ES-I3 (cell line): ENCODE results near the gene PTGER2.
A peak's percentile ranks its signal among the peaks of the same experiment; 100 is the strongest.

Source experiments
- H3K36me3 ChIP-seq: 2 replicates; pipeline ENCODE4 v1.6.1; 2013; ENCODE audit warnings: mild to moderate bottlenecking, low read length, control low read depth, moderate library complexity; ENCODE audit not compliant: insufficient read depth
- H3K4me1 ChIP-seq: 2 replicates; pipeline ENCODE4 v1.6.1; 2013; ENCODE audit warnings: mild to moderate bottlenecking, control low read depth, low read length; ENCODE audit not compliant: insufficient read depth
- H3K9ac ChIP-seq: 2 replicates; pipeline ENCODE4 v1.6.1; 2013; ENCODE audit warnings: low read depth, mild to moderate bottlenecking, low read length, moderate library complexity
- H3K9me3 ChIP-seq: 2 replicates; pipeline ENCODE4 v1.6.1; 2013; ENCODE audit warnings: mild to moderate bottlenecking, low read length, moderate library complexity; ENCODE audit not compliant: control insufficient read depth, insufficient read depth

PTGER2 gene

GRCh38 chr14:52286661-52287649 lies 27.2 kb upstream of the PTGER2 start:
- H3K36me3 ChIP-seq = no peaks in the 10 kb centered on the region
- peaks cover 17% of the 10 kb centered on the region; the same call in 1 of the 2 replicates for H3K4me1 ChIP-seq
- H3K9me3 ChIP-seq = no peaks in the 10 kb centered on the region
- no peak overlapping the region for H3K9ac ChIP-seq

GRCh38 chr14:52296378-52296777 lies 17.7 kb upstream of the PTGER2 start:
- no peak overlapping the region for H3K9ac ChIP-seq
- no peaks in the 10 kb centered on the region for H3K9me3 ChIP-seq
- no peaks in the 10 kb centered on the region for H3K36me3 ChIP-seq
- no peaks in the 10 kb centered on the region for H3K4me1 ChIP-seq

GRCh38 chr14:52298795-52299194 lies 15.3 kb upstream of the PTGER2 start:
- Histone ChIP-seq H3K36me3 (no peaks in the 10 kb centered on the region), H3K4me1 (no peaks in the 10 kb centered on the region), H3K9me3 (no peaks in the 10 kb centered on the region), H3K9ac (no peak overlapping the region)

- Histone ChIP-seq H3K9ac (no peak overlapping the region), H3K4me1 (no peaks in the 10 kb centered on the region), H3K36me3 (no peaks in the 10 kb centered on the region), H3K9me3 (no peaks in the 10 kb centered on the region)
Measured at GRCh38 chr14:52299692-52300278, 14.3 kb upstream of the PTGER2 start.

GRCh38 chr14:52303236-52303635 lies 10.9 kb upstream of the PTGER2 start:
- no peaks in the 10 kb centered on the region for H3K36me3 ChIP-seq
- H3K4me1 ChIP-seq = no peaks in the 10 kb centered on the region
- no peaks in the 10 kb centered on the region for H3K9me3 ChIP-seq
- H3K9ac ChIP-seq = no peak overlapping the region

GRCh38 chr14:52304248-52304904 lies 9.7 kb upstream of the PTGER2 start:
- Histone ChIP-seq H3K9ac (no peak overlapping the region), H3K9me3 (no peaks in the 10 kb centered on the region), H3K4me1 (no peaks in the 10 kb centered on the region), H3K36me3 (no peaks in the 10 kb centered on the region)

- Histone ChIP-seq H3K9me3 (no peaks in the 10 kb centered on the region), H3K4me1 (no peaks in the 10 kb centered on the region), H3K36me3 (no peaks in the 10 kb centered on the region), H3K9ac (no peak overlapping the region)
Measured at GRCh38 chr14:52305014-52305413, 9.1 kb upstream of the PTGER2 start.

- H3K36me3 ChIP-seq = no peaks in the 10 kb centered on the region
- H3K4me1 ChIP-seq = no peaks in the 10 kb centered on the region
- no peak overlapping the region for H3K9ac ChIP-seq
- no peaks in the 10 kb centered on the region for H3K9me3 ChIP-seq
Measured at GRCh38 chr14:52307376-52307775, 6.7 kb upstream of the PTGER2 start.

- Histone ChIP-seq H3K9me3 (no peaks in the 10 kb centered on the region), H3K36me3 (no peaks in the 10 kb centered on the region), H3K4me1 (no peaks in the 10 kb centered on the region), H3K9ac (no peak overlapping the region)
Measured at GRCh38 chr14:52307905-52308304, 6.2 kb upstream of the PTGER2 start.

GRCh38 chr14:52310541-52310940 lies 3.6 kb upstream of the PTGER2 start:
- Histone ChIP-seq H3K36me3 (no peaks in the 10 kb centered on the region), H3K9ac (no peak overlapping the region), H3K4me1 (no peaks in the 10 kb centered on the region), H3K9me3 (no peaks in the 10 kb centered on the region)

- Histone ChIP-seq H3K9ac (no peak overlapping the region), H3K36me3 (no peaks in the 10 kb centered on the region), H3K9me3 (no peaks in the 10 kb centered on the region), H3K4me1 (no peaks in the 10 kb centered on the region)
Measured at GRCh38 chr14:52312931-52313355, 1.2 kb upstream of the PTGER2 start.

GRCh38 chr14:52313462-52313861 lies 650 bp upstream of the PTGER2 start:
- no peaks in the 10 kb centered on the region for H3K9me3 ChIP-seq
- H3K4me1 ChIP-seq = no peaks in the 10 kb centered on the region
- H3K36me3 ChIP-seq = no peaks in the 10 kb centered on the region
- peak overlapping the region; percentile 62; the same call in 1 of the 2 replicates for H3K9ac ChIP-seq

- Histone ChIP-seq H3K9ac (peak overlapping the region; percentile 62; the same call in 1 of the 2 replicates), H3K4me1 (no peaks in the 10 kb centered on the region), H3K36me3 (no peaks in the 10 kb centered on the region), H3K9me3 (no peaks in the 10 kb centered on the region)
Measured at GRCh38 chr14:52314595-52315354, 663 bp downstream of the PTGER2 start.

- no peaks in the 10 kb centered on the region for H3K4me1 ChIP-seq
- no peaks in the 10 kb centered on the region for H3K36me3 ChIP-seq
- H3K9ac ChIP-seq = peak overlapping the region; percentile 62; the same call in 1 of the 2 replicates
- peaks cover under 1% of the 10 kb centered on the region; the same call in 1 of the 2 replicates for H3K9me3 ChIP-seq
Measured at GRCh38 chr14:52315355-52315718, 1.2 kb downstream of the PTGER2 start.
